ENCODE results near the gene CATSPERE.
"Not testable (repeated sequence)": the region's sequence is repeated elsewhere in the genome, so short reads cannot be mapped to it uniquely, and the experiment has no call there.

The CATSPERE gene

GRCh38 chr1:244496186-244496585 lies 35.1 kb downstream of the CATSPERE start:
- H2AFZ ChIP-seq (ENCODE audit: low read length), result no peak overlapping the region
- H3K9me2 ChIP-seq (replicated peaks; ENCODE audit: low read depth, low read length), result no peaks in the 10 kb centered on the region
- H3K4me3 ChIP-seq (ENCODE audit: low read length, poor library complexity, severe bottlenecking), result no peak overlapping the region
- no peak for TF ChIP-seq EZH2phosphoT487 (IDR thresholded peaks at IDR 0.05; ENCODE audit: borderline replicate concordance)
- TF ChIP-seq CTCF (conservative IDR thresholded peaks at IDR 0.05; ENCODE audit: low read length), result no peak
- no peaks in the 10 kb centered on the region for H3K27me3 ChIP-seq (ENCODE audit: insufficient read depth, low read length, poor library complexity, severe bottlenecking)
- H3K79me2 ChIP-seq (ENCODE audit: insufficient read depth, low read length), result no peaks in the 10 kb centered on the region
- H3K36me3 ChIP-seq (ENCODE audit: insufficient read depth, low read length), result no peaks in the 10 kb centered on the region
- H3K4me2 ChIP-seq (ENCODE audit: low read depth, low read length, poor library complexity, severe bottlenecking), result no peak overlapping the region
- no peak overlapping the region for H3K9ac ChIP-seq (ENCODE audit: low read depth, low read length, poor library complexity, severe bottlenecking)
- no peaks in the 10 kb centered on the region for H3K4me1 ChIP-seq (ENCODE audit: insufficient read depth, low read length, poor library complexity, severe bottlenecking)
- H3F3A ChIP-seq (ENCODE audit: low read depth), result no peaks in the 10 kb centered on the region
- no peaks in the 10 kb centered on the region for H3K9me3 ChIP-seq (ENCODE audit: insufficient read depth, low read depth, low read length)
- H4K20me1 ChIP-seq (ENCODE audit: insufficient read depth, low read length, poor library complexity, severe bottlenecking), result no peaks in the 10 kb centered on the region

GRCh38 chr1:244497805-244498204 lies 36.7 kb downstream of the CATSPERE start:
- no peaks in the 10 kb centered on the region for H3K9me3 ChIP-seq (ENCODE audit: insufficient read depth, low read depth, low read length)
- H3K27me3 ChIP-seq (ENCODE audit: insufficient read depth, low read length, poor library complexity, severe bottlenecking), result no peaks in the 10 kb centered on the region
- no peak overlapping the region for H3K4me3 ChIP-seq (ENCODE audit: low read length, poor library complexity, severe bottlenecking)
- H4K20me1 ChIP-seq (ENCODE audit: insufficient read depth, low read length, poor library complexity, severe bottlenecking), result no peaks in the 10 kb centered on the region
- H3F3A ChIP-seq (ENCODE audit: low read depth), result no peaks in the 10 kb centered on the region
- no peak overlapping the region for H3K9ac ChIP-seq (ENCODE audit: low read depth, low read length, poor library complexity, severe bottlenecking)
- no peak overlapping the region for H3K4me2 ChIP-seq (ENCODE audit: low read depth, low read length, poor library complexity, severe bottlenecking)
- H3K36me3 ChIP-seq (ENCODE audit: insufficient read depth, low read length), result no peaks in the 10 kb centered on the region
- H3K4me1 ChIP-seq (ENCODE audit: insufficient read depth, low read length, poor library complexity, severe bottlenecking), result no peaks in the 10 kb centered on the region
- no peak for TF ChIP-seq CTCF (conservative IDR thresholded peaks at IDR 0.05; ENCODE audit: low read length)
- TF ChIP-seq EZH2phosphoT487 (IDR thresholded peaks at IDR 0.05; ENCODE audit: borderline replicate concordance), result no peak
- no peaks in the 10 kb centered on the region for H3K79me2 ChIP-seq (ENCODE audit: insufficient read depth, low read length)
- H2AFZ ChIP-seq (ENCODE audit: low read length), result no peak overlapping the region
- no peaks in the 10 kb centered on the region for H3K9me2 ChIP-seq (replicated peaks; ENCODE audit: low read depth, low read length)

- H2AFZ ChIP-seq (ENCODE audit: low read length); H3K79me2 ChIP-seq (ENCODE audit: insufficient read depth, low read length); H3F3A ChIP-seq (ENCODE audit: low read depth); H4K20me1 ChIP-seq (ENCODE audit: insufficient read depth, low read length, poor library complexity, severe bottlenecking); H3K9me2 ChIP-seq (replicated peaks; ENCODE audit: low read depth, low read length); H3K9me3 ChIP-seq (ENCODE audit: insufficient read depth, low read depth, low read length); H3K4me1 ChIP-seq (ENCODE audit: insufficient read depth, low read length, poor library complexity, severe bottlenecking); H3K9ac ChIP-seq (ENCODE audit: low read depth, low read length, poor library complexity, severe bottlenecking); H3K4me3 ChIP-seq (ENCODE audit: low read length, poor library complexity, severe bottlenecking); H3K27me3 ChIP-seq (ENCODE audit: insufficient read depth, low read length, poor library complexity, severe bottlenecking); H3K4me2 ChIP-seq (ENCODE audit: low read depth, low read length, poor library complexity, severe bottlenecking); H3K36me3 ChIP-seq (ENCODE audit: insufficient read depth, low read length): not testable (repeated sequence)
These were observed 38.4 kb downstream of the CATSPERE start for GRCh38 chr1:244499484-244499883.

GRCh38 chr1:244500515-244500914 lies 39.4 kb downstream of the CATSPERE start:
- not testable (repeated sequence) for H3K27me3 ChIP-seq (ENCODE audit: insufficient read depth, low read length, poor library complexity, severe bottlenecking); H3K9me2 ChIP-seq (replicated peaks; ENCODE audit: low read depth, low read length); H2AFZ ChIP-seq (ENCODE audit: low read length); H3K4me2 ChIP-seq (ENCODE audit: low read depth, low read length, poor library complexity, severe bottlenecking); H3F3A ChIP-seq (ENCODE audit: low read depth); H4K20me1 ChIP-seq (ENCODE audit: insufficient read depth, low read length, poor library complexity, severe bottlenecking); H3K9me3 ChIP-seq (ENCODE audit: insufficient read depth, low read depth, low read length); H3K36me3 ChIP-seq (ENCODE audit: insufficient read depth, low read length); H3K9ac ChIP-seq (ENCODE audit: low read depth, low read length, poor library complexity, severe bottlenecking); H3K79me2 ChIP-seq (ENCODE audit: insufficient read depth, low read length); H3K4me1 ChIP-seq (ENCODE audit: insufficient read depth, low read length, poor library complexity, severe bottlenecking); H3K4me3 ChIP-seq (ENCODE audit: low read length, poor library complexity, severe bottlenecking)

Measured in Loucy (cell line).